Fibroblast of skin of abdomen (primary cell): ENCODE results near the gene IFT122.

Experiments used
- DNase-seq: peaks from one replicate; pipeline ENCODE4 v3.0.0-alpha.2; 2013

The IFT122 gene

DNA sequence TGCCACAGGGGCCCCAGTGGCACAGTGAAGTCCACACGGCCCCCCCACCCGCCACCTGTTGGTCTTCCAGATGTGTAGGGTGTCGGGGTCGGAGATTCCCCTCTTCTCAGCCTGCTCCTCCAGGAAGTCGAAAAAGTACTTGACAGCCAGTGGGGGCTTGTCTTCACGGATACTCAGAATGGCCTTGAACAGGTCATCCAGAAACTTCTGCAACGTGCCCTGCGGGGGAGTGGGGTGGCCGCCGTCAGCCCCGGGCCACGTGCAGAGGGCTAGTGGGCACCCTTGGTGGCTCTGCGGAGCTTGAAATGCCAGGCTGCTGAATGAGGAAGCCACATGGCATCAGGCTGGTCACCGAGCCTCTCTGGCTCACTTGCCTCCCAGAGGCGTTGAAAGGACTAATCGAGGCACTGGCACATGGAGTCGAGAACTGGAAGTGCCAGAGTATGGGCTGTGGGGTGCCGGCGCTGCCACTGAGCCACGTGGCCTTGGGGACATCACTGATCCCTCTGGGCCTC is 119.6 kb downstream of the IFT122 start:
- DNase-seq: no peak

GRCh38 chr3:129560269-129560787 is 120.3 kb downstream of the IFT122 start:
- DNase-seq: peak; percentile 63

DNA sequence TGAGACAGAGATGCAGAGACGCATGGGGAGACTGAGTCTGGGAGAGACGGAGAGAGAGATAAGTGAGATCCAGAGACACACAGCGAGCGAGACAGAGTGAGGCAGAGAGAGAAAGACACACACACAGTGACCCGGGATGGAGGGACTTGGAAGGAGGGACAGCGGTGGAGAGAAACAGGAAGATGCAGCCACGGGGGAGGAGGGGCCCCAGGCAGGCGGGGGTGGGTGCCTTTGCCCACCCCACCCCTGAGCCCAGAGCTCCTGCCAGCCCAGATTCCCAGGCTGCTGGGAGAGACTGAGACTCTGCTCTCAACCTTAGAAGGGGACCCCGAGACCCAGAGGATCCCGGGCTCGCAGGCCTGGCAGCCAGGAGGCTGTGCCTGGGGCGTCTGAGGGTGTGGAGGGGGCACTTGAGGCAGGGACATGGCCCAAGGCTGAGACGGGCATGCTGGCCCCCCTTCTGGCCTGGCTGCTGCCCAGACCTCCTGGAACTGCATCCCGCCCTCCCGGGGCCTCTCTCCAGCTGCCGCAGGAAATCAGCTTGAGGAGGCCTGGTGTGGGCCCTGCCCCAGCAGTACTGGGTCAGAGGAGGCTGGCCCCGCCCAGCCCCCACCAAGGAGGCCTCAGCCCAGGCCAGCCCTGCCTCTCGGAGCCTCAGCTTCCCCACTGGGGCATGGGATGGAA is 121.0 kb downstream of the IFT122 start:
- peak; percentile 76 for DNase-seq

GRCh38 chr3:129561619-129562248 is 121.7 kb downstream of the IFT122 start:
- DNase-seq: no peak

DNA sequence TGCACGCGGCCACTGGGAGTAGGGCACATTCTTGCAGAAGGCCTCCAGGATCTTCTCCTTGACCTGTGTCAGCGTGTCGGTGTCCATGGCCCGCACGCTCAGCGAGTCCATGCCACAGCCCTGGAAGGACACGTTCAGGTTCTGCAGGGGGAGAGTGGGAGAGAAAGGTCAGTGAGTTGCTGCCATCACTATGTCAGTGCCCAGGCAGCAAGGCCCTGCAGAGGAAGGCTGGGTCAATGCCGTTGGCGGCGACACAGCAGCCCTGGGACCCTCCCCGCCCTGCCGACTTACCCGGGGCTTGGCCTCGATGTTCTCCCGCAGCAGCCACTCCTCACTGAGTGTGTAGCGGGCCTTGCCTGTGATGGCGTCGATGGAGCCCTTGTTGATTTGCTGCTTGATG is 122.8 kb downstream of the IFT122 start:
- no peak for DNase-seq

DNA sequence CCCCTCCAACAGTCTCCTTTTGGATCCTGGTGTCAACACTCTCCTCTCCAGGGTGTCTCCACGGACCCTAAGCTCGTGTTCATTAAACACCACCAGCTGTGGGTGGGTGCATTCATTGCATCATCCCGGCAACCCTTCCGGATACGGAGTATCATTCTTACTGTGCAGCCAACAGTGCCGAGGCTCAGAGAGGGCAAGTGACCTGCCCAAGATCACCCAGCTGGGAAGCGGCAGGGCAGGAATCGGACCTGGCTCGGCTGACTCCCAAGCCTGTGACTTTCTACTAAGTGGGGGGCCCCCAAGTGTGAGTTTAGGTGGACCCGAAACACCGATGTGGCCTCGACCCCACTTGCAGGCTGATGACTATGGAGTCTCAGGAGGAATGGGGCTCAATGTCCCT is 123.3 kb downstream of the IFT122 start:
- no peak for DNase-seq

- no peak for DNase-seq
Measured at GRCh38 chr3:129563850-129564535, 124.0 kb downstream of the IFT122 start.

GRCh38 chr3:129564981-129565644 is 125.1 kb downstream of the IFT122 start:
- no peak for DNase-seq

GRCh38 chr3:129565902-129566301 is 125.9 kb downstream of the IFT122 start:
- DNase-seq: no peak

- no peak for DNase-seq
Measured at GRCh38 chr3:129567176-129567705, 127.2 kb downstream of the IFT122 start.

- DNase-seq: no peak
Measured at GRCh38 chr3:129567939-129568338, 127.9 kb downstream of the IFT122 start.

DNA sequence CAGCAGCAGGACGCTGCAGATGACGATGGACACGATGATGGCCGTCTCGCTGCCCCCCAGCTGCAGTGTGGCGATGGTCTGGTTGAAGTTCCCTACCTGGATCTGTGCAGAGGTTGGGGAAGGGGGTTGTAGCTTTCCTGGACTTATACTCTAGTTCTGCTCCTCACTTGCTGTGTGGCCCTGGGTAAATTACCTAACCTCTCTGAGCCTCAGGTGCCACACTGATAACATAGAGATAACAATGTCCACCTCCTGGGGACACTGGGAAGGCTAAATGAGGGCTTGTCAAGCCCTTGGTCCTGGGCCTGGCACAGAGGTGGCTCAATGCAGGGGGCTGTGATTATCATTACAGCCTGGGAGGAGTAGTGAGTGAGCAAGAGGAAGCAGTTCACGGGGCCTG is 129.8 kb downstream of the IFT122 start:
- no peak for DNase-seq
